ENCODE measurements around the gene RPL36.
"Not testable (repeated sequence)": the region's sequence is repeated elsewhere in the genome, so short reads cannot be mapped to it uniquely, and the experiment has no call there.

Gene RPL36

DNA sequence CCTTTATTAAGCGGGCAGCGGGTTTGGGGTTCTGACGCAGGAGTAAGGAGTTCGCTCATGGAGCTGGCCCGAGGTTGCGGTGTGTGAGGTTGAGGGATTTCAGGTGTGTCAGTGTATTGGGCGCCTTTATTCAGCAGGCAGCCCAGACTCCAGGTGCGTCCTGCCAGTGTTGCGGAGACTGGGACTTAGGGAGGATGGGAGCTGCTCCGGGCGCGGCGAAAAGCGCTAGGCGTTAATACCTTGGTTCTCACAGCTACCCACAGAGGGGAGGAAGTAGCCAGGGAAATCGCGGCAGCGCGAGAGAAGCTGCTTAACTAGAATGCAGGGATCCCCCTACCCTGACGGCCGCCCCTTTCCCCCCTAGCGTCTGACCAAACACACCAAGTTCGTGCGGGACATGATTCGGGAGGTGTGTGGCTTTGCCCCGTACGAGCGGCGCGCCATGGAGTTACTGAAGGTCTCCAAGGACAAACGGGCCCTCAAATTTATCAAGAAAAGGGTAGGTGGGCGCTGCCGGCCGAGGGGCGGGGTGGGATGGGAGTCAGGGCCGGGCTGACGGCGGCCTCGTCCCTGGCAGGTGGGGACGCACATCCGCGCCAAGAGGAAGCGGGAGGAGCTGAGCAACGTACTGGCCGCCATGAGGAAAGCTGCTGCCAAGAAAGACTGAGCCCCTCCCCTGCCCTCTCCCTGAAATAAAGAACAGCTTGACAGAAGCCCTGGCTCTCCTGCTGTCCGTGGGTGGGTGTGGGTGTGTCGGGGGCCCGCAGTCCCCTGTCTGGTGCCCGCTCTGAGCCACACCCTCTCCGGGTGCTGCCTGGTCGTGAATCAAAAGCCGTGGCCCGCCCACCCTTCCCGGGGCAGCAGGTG lies 1.1 kb downstream of the RPL36 start:
- no peak for DNase-seq (ENCODE audit: low spot score)

DNA sequence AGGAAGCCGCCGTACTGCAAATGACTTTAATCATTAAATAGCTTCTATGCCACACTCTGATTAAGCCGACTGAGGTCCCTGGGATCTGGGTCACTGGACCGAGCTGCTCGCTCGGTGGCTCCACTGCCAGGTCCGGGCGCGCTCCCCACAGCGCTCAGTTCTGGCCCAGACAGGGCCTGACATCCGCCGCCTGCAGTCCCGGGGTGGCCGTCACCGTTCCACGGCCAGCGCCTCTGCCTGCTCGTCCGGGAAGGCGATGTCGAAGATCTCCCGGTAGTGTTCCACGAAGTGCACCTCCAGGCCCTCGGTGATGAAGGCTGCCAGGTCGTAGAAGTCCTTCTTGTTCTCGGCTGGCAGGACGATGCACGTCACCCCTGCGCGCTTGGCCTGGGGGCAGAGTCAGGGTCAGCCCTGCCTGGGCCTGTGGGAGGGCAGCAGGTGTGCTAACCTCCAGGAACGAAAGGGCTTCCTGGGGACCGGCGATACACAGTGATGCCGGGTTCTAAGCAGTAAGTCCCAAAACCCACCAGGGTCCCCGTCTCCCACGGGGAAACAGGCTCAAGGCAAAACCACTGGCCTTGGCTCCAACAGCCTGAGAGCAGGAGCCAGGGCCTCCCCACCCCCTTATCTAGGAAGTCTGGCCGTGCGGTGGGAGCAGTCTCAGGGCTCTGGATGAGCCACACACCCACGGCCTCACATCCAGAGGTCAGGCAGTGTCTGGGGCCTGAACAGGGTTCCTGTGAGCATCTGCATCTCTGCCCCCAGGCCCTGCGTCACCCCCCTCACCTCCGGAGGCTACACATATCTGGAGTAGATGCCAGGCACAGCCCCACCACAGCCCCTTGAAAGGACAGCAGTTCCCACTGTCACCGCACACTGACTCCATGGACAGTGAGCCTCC lies 2.0 kb downstream of the RPL36 start:
- no peak for DNase-seq (ENCODE audit: low spot score)

DNA sequence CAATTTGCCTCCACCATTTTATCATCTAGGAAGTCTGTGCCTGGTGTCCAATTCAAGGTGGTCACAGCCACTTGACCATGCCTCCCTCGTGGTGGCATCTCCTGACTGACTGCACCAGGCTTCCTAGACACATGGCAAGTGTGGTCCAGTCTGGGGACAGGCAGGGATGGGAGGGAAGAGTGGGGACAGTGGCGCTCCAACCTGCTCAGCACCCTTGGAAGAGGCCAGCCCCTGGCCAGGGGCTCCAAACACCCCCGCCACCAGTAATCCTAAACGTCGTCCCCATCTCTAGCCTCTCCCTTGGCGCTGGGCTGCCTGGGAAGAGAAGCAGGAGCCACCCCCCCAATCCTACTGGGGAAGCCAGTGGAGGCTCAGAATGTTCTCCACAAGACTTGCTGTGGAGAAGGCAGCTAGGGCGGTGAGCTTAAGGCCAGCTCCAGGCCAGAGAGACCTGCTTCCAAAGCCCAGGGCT lies 2.7 kb downstream of the RPL36 start:
- no peak for DNase-seq (ENCODE audit: low spot score)

DNA sequence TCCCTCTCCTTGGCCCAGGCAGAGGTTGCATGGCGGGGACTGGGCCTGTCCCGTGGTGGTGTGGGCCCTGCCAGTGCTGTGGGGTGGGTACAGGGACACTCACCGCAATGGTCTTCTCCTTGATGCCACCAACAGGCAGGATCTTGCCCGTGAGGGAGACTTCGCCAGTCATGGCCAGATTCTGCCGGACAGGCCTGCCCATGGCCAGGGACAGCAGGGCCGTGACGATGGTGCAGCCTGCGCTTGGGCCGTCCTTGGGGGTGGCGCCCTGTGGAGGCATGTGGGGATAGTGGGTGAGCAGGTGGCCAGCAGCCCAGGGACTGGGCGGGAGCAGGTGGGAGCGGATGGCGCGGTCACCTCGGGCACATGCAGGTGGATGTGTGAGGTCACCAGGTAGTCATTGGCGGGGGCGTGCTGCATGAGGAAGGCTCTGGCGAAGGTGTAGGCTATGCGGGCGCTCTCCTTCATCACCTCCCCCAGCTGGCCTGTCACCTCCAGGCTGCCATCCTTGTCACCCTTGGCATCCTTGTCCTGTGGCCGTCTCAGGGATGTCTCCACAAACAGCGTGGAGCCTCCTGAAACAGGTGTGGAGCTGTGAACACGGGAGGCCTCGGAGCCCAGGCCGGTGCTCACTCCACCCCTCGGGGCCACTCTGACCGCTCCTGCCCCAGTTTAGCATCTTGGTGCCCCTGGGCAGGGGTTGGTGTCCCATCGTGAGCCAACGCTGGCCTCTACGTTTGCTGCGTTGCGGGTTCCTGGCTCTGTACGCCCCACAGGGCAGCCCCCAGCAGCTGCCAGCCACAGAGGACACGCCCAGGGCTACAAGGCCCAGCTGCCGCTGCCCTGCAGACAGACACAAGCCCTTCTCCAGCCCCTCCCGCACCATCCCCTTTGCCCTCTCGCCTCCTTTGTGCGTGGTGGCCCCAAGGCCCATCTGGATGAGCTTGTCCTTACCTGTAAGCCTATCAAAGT lies 3.4 kb downstream of the RPL36 start:
- DNase-seq (ENCODE audit: low spot score): no peak

DNA sequence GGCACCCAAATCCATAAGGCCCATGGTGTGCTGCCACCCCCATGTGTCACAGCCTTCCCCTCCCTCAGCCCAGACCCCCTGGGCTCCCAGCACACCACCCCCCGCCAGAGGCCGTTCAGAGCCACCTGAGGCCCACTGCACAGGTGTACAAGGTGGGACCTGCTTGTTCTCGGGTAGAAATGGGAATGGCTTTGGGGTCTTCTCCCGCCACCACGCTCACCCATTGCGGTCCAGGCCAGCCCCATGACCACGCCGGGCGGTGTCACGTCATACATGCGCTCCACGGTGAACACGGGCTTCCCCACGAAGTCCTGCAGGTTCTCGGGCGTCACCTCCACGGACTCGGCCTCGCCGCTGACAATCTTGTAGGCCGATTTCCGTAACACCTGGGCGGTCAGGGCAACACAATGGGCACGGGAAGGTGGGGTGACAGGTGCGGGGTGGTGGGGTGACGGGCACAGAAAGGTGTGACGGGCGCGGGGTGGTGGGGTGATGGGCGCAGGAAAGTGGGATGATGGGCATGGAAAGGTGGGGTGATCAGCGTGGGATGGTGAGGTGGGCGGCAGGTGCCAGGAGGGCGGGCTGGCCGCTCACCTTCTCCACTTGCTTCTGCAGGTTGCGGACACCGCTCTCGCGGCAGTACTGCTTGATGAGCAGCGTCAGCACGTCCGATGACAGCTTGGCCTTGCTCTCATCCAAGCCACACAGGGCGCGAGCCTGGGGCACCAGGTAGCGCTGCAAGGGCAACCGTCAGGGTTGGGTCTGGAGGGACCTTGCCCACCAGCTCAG lies 4.3 kb downstream of the RPL36 start:
- DNase-seq (ENCODE audit: low spot score): no peak

DNA sequence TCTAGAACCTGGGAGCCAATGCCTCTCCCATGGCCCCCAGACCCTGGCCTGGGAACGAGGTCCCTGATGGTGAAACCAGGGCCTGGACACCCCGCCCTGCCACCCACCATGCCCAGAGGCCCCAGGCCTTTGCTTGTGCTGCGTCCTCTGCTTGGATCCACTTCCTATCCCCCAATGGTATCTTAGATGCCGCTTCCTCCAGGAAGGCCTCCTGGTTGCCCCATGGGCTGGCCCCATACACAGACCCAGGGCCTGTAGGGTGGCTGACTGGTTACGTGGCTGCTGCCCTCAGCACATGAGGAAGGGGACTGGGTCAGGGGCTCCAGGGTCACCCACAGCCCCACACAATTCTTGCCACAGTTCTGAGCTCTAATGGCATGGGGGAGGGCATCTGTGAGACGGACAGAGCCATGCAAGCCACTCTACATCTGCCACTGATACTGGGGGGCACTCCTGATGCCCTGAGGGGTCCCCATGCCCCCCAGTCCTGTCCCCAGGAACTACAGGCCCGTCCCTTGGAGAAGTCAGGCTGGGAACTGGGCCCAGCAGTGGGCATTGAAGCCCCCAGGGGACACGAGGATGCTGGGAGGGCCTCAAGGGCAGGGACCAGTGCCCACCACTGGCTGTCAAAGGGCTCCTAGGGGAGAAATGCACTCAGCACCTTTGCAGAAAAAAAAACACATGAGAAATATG lies 5.0 kb downstream of the RPL36 start:
- DNase-seq (ENCODE audit: low spot score): no peak

DNA sequence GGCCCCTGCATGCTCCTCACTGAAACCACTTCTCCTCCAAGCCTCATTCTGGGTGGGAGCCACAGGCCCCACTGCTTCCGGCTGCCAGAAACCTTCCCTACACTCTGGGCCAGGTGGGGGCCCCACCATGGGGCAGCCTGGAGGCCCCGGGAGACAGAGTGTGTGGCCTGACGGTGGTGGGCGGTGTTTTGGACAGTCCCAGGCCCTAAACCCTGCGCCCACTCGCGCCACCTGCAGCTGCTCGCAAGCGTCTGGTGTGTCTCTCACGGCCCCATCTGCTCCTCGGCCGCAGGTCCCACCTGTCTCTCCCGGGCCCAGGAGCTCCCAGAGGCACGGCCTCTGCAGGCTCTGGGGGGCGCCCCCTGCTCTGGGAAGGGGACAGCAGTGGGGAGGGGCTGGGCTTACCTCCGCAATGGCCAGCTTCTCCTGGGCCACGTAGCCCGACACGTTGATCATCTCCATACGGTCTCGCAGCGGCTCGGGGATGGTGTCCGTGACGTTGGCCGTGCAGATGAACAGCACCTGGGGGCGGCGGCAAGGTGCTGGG lies 5.6 kb downstream of the RPL36 start:
- no peak for DNase-seq (ENCODE audit: low spot score)

DNA sequence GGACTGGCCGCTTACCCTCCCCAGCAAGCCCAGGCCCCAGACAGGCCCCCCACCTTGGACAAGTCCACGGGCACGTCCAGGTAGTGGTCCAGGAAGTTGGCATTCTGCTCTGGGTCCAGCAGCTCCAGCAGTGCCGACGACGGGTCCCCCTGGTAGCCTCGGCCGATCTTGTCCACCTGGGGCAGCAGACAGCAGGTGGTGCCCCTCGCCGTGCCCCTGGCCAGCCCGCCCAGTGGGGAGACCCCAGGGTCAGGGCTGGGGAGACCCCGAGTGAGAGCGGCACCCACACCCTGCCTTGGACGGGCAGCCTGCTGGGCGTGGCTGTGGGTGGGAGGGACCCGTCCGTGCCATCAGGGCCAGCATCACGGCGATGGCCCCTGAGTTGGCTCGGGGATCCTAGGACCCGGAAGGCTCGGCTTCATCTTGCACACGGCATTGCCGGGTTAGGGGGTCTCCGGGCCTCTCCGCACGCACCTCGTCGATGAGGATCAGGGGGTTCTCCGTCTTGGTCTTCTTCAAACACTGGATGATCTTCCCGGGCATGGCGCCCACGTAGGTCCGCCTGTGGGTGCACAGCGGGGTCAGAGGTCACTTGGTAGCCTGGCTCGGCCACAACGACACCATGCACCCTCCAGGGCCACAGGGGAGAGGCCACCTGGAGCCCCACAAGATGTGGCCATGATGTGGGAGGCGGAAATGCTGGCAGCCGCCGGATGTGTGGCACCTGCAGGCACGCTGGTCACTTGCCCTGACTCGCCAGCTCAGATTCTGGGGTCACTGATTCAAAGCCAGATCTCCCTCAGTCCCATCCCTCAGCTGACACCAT lies 6.3 kb downstream of the RPL36 start:
- DNase-seq (ENCODE audit: low spot score): no peak

DNA sequence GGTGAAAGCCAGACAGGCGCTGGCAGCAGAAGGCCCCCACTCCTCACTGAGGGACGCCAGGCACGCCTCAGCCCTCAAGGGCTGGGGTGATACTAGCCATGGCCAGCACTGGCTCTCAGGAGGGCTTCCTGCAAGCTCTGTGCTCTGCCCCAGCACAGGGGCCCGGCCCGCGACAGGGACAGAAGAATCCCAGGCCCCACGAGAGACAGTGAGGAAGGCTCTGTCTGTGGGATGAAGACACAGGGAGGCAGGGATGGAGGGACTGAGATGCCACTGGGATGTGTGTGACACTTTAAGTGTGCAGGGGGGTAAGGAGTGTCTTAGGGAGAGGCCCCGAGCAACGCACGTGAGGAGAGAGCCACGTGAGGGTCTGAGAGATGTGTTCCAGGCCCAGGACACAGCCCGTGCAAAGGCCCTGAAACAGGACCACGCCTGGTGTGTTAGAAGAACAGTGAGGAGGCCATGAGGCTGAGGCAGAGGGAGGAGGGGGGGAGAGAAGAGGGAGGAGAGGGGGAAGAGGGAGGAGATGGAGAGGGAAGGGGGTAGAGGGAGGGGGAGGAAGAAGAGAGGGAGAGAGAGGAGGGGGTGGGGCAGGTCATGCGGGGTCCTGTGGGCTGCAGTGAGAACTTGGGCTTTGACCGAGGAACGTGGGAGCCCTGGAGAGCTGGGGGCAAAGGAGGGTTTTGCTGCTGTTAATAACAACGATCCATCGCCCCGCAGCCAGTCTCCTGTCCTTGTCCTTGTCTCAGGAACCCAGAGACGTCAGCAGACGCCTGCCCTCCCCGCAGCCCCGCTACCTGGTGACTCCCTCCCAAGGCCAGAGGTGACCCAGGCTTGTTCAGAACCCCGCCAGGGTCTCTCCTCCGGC lies 7.2 kb downstream of the RPL36 start:
- no peak for DNase-seq (ENCODE audit: low spot score)

DNA sequence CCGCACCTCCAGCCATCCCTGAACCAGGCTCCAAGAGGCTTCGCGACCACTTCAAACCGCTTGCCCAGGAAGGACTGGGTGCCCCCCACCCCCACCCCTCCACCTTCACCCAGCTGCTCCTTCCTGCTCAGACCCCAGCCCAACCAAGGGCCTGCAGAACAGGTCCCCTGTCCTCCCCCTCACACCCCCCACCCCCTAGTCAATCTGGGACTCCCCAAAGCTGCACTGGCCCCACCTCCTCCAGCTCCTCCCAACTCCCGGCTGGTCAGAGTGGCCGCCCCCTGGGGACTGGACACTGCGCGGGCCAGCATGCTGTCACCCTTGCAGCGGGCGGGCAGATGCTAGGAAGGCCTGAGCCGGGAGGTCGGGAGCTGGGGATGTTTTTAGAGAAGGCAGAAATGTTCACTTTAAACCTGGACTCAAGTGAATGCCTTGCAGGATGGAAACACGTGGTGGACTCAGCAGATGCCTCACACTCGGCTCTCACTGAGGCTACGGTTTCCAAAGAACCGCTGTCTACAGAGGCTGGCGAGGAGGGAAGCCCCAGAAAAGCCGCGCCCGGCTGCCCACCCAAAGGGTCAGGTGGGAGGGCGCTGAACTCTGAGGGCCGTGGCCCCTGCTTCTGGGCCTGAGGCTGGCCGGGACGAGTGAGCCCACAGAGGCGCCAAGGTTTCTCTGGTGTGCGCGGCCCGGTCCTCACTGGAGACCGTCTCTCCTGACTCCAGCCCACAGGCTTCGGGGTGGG lies 8.0 kb downstream of the RPL36 start:
- no peak for DNase-seq (ENCODE audit: low spot score)

DNA sequence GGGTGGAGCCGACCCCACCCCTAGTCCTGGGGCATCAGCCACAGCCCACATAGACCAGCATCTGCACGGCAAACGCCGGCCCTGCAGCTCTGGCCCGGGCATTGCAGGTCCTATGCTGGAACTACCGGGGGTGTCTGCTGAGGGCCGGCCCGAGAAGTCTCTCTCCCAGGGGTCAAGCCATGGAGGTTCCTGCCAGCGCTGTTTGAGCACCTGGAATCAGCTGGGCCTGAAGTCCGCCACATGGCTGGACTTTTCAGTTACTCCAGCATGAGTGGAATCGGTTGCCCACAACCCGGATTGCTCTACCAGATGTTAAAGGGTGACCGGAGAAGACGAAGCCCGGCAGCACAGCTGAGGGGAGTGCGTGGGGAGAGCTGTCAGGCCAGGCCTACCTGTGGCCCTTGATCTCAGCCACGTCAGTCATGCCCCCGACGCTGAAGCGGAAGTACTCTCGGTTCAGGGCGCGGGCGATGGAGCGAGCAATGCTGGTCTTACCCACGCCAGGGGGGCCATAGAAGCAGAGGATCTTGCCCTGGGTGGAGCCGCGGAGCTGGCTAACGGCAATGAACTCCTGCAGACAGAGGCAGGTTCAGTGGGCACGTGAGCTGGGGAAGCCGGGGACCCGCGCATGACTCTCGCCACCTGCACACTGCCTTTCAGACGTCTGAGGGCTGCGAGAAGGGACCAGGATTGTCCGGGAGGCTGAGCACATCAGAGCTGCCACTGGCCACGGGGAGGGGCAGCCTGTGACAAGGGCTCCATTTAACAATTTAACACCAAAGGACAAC lies 8.7 kb downstream of the RPL36 start:
- DNase-seq (ENCODE audit: low spot score): no peak

DNA sequence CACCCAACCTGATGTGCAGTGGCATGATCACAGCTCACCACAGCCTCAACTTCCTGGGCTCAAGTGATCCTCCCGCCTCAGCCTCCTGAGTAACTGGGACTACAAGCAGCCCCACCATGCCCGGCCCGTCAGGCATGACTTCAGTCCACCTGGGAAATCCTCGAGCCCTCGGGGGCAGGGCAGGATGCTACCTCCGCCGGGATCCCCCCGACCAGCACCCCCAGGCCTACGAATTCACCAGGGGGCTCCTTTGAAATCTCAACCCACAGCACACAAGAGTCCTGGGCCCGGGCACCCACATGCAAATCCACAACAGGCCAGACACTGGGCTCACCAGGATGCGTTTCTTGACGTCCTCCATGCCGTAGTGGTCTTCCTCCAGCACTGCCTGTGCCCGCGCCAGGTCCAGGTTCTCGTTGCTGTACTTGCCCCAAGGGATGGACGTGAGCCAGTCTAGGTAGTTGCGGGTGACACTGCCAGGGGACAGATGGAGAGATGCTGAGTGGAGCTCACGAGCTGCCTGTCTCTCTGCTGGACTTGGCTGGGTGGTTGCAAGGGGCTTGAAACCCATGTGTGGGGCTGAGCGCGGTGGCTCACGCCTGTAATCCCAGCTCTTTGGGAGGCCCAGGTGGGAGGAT lies 10.5 kb downstream of the RPL36 start:
- no peak for DNase-seq (ENCODE audit: low spot score)

DNA sequence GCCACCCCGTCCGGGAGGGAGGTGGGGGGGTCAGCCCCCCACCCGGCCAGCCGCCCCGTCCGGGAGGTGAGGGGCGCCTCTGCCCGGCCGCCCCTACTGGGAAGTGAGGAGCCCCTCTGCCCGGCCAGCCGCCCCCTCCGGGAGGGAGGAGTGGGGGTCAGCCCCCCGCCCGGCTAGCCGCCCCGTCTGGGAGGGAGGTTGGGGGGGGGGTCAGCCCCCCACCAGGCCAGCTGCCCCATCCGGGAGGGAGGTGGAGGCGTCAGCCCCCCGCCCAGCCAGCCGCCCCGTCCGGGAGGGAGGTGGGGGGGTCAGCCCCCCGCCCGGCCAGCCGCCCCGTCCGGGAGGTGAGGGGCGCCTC lies 11.9 kb downstream of the RPL36 start:
- DNase-seq (ENCODE audit: low spot score): not testable (repeated sequence)

DNA sequence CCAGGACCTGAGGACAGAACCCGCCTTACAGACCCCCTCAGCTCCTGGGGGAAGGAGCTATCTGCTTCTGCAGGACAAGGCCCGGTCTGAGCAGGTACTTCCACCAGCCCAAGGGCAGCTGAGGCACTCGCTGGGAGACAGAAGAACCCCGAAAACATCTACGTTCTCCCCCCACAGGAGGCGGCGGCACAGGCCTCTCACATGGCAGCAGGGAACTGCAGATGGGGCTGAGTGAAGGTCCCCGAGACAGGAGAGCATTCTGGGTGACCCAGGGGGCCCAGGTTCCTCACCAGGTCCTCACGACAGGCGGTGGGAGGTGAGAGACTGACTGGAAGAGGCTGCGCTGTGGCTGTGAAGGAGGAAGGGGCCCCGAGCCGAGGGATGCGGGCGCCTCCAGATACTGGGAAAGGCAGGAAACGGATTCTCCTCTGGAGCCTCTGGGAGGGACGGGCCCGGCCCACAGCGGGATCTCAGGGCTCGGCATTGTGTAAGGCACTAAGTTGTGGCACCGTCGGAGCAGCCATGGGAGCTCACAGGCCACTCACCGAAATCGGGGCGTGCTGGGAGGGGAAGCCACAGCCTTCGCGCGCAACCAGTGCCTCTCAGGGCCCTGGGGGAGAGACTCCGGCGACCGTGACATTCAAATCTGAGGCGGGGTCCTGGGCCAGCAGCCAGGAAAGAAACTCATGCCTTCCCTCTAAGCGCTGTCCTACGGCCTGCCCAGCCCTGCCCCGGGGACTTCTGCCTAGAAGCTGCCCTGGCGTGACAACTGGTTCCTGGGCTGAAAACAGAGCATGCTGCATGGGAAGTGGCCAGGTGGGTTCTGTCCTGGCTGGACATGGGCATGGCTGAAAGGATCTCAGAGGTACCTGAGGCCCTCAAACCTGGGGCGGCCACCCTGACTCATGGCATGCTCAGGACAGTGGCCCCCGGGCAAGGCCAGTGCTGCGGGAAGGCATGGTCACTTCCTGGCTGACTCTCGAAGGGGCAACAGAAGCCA lies 14.0 kb downstream of the RPL36 start:
- no peak for DNase-seq (ENCODE audit: low spot score)

DNA sequence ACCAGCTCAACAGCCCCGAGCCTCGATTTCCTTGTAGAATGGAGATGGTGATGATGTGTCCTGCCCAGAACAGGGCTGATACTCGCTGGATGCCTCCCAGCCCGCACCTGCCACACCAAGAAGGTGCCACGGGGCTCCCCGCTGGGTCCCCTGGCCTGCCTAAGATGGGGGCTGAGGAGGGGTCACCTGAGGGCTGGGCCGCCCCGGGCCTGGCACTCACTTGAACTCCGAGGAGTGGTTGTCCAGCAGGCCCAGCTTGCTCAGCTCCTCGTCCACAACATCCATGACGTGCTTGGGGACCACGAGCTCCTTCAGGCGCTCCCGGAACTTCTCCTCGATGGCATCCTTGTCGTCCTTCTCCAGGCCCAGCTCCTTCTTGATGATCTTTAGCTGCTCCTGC lies 15.5 kb downstream of the RPL36 start:
- DNase-seq (ENCODE audit: low spot score): no peak
